KOPT-K1 (cell line): Measurements from ENCODE around the gene SFXN3.
"Not testable (repeated sequence)": the region's sequence is repeated elsewhere in the genome, so short reads cannot be mapped to it uniquely, and the experiment has no call there.

ENCODE experiments used
- H3K27ac ChIP-seq: fragments of 200-600 bp; sonication (generic); 2 replicates; pipeline ENCODE4 v1.5.1; 2016; ENCODE audit warnings: antibody characterized with exemption, mild to moderate bottlenecking, low read depth, low read length; ENCODE audit not compliant: poor library complexity, severe bottlenecking
- H3K36me3 ChIP-seq: fragments of 200-600 bp; sonication (generic); 2 replicates; pipeline ENCODE4 v1.5.1; 2017; ENCODE audit warnings: antibody characterized with exemption, mild to moderate bottlenecking, low read length, moderate library complexity; ENCODE audit not compliant: insufficient read depth
- H3K9me3 ChIP-seq: fragments of 200-600 bp; sonication (generic); 2 replicates; pipeline ENCODE4 v1.5.1; 2017; ENCODE audit warnings: antibody characterized with exemption, low read length, mild to moderate bottlenecking; ENCODE audit not compliant: insufficient read depth, poor library complexity, severe bottlenecking

SFXN3 gene

DNA sequence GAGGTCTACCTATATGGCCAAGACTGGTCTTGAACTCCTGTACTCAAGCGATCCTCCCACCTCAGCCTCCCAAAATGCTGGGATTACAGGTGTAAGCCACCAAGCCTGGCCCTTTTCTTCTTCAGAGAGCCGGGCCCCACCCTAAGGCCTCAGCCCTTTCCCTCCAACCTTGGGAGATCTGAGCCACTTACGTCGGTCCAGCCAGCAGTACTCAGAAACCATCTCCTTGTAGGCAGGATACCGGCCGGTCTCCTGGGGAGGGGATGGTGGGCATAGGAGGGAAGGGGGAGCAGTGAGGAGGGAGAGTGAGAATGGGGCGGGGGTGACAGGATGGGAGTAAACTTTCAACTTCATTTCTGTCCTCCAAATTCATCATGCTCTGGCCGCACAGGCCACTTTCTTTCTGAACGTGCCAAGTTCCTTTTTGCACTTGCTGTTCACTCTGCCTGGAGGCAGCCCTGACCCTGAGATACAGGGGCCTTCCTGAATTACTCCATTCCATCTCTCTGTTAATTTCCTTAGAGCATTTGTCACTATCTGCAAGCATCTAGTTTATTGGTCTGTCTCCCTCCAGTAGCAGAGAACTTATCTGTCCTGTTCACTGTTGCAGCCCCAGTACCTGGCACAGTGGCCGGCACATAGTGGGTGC is 10.5 kb upstream of the SFXN3 start:
- Histone ChIP-seq H3K27ac (no peak overlapping the region), H3K36me3 (no peaks in the 10 kb centered on the region), H3K9me3 (no peaks in the 10 kb centered on the region)

DNA sequence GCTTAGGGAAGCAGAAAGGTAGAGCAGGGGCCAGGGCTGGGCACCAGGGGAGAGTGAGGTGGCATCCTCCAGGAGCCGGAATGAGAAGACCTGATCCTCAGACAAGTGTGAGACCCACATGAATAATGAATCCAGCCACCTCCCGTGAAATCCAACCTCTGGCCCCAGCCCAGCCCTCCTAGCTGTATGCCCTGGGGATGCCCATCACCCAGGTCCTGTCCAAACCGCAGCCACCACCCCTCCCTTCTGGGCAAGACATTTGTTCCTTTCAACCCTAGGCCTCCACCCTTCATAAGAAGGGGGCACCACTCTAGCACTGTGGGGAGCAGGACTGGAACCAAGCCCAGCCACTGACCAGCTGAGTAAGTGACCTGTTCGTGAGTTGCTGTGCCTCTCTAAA is 9.8 kb upstream of the SFXN3 start:
- no peak overlapping the region for H3K27ac ChIP-seq
- no peaks in the 10 kb centered on the region for H3K36me3 ChIP-seq
- no peaks in the 10 kb centered on the region for H3K9me3 ChIP-seq

DNA sequence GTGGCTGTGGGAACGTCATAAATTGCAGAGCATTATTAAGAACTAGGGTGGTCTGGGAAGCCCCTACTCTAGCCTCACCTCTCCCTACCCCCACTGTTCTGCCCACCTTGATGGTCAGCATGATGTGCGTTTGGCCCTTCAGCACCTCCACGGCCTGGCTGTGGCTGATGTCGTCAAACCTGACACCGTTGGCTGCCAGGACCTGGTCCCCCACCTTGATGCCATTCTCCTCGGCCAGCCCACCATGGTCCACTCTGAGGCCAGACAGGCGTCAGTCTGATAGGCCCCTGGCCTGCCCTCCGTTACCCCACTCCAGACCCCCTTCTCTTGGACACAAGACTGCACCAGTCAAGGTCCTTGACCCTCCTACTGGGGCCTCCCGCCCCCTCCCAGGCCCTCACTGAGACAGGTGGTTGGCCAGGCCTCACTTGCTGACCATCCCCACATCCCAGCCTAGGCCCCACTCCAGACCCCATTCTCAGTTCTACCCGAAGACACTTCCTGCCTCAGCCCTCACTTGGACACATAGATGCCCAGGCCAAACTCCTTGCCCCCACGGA is 9.3 kb upstream of the SFXN3 start:
- H3K27ac ChIP-seq, result no peak overlapping the region
- H3K9me3 ChIP-seq, result no peaks in the 10 kb centered on the region
- H3K36me3 ChIP-seq, result no peaks in the 10 kb centered on the region

DNA sequence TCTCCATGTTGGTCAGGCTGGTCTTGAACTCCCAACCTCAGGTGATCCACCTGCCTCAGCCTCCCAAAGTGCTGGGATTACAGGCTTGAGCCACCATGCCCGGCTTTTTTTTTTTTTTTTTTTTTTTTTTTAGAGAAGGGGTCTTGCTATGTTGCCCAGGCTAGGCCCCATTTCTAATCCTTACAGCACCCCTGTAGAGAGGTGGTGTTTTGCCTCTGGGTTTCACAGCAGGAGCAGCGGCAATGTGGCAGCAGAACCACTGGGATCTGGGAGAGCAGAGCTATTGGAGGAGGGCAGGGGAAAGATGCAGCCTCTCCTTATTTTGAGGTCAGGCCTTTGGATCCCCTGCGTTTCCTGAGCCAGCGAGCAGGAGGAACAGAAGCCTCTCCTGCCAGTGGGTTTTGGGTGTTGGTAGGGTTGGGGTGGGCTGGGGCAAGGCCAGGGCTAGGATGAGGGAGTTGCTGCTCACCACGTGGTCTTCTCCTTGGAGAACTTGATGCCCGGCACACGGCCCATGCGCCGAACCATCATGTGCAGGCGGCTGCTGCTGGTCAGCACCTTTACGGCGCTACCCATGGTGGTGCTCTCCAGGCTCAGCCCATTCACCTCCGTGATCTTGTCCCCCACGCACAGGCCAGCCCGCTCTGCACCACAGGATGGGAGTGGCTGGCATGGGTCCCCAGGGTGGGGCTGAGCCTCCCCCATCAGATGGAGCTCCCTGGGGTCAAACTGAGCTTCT is 7.9 kb upstream of the SFXN3 start:
- Histone ChIP-seq H3K36me3 (no peaks in the 10 kb centered on the region), H3K9me3 (no peaks in the 10 kb centered on the region), H3K27ac (no peak overlapping the region)

DNA sequence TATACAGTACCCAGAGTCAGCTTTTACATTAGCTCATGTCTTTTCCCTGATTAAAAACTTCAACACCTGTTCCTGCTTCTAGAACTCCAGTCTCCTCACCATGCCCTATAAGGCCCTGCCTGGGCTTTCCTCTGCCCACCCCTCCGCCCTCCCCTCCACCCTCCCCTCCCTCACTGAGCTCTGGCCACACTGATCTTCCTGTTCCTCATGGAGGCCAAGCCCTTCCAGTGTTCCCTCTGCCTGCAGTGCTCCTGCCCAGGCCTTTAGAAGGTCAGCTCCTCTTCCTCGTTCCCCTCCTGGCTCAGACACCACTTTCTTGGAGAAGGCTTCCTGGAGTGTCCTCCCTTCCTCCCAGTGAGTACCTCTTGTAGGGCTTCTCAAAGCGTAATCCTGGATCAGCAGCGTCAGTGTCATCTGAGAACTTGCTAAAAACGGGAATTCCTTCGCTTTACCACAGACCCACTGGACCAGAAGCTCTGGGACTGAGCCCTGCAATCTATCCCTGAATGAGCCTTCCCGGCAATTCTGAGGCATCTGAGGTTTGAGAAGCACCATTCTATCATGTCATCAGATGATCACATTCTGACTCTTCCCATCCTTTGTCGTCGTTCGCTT is 3.8 kb upstream of the SFXN3 start:
- H3K36me3 ChIP-seq, result no peaks in the 10 kb centered on the region
- H3K27ac ChIP-seq, result no peak overlapping the region
- H3K9me3 ChIP-seq, result no peaks in the 10 kb centered on the region

DNA sequence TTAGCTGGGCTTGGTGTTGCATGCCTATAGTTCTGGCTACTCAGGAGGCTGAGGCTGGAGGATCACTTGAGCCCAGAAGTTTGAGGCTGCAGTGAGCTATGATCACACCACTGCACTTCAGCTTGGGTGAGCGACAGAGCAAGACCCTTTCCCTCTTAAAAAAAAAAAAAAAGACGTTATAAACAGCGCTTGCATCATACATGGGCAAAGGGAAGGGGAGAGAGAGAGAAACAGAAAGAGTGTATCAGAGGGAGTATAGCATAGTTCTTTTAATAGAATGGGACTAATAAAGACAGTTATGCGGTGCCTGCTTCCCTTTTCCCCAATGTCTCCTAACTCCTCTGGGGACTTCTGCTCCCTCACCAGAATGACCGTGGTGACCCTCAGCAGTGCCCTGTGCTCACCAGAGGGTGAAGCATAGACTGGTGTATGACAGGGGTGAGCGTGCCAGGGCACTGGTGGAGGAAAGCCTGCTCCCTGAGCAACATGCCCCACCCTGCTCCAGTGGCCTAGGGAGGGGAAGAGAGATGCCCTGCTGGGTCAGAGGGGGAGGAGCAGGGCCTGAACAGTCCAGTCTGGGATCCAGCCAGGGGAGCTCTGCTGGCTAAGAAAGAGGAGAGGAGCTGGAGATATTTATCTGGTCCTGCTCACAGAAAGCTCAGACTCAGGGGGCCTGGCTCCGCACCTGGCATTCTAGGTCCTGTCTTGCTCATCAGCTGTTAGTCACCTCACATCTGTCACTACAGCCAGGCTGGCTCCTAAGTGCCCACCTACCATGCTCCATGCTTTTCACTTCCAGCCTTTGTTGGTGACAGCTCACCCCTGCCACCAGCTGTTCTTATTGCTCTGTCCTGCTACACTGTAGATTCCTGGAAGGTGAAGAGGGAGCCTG is 2.3 kb upstream of the SFXN3 start:
- no peak overlapping the region for H3K27ac ChIP-seq
- H3K36me3 ChIP-seq, result no peaks in the 10 kb centered on the region
- H3K9me3 ChIP-seq, result no peaks in the 10 kb centered on the region

DNA sequence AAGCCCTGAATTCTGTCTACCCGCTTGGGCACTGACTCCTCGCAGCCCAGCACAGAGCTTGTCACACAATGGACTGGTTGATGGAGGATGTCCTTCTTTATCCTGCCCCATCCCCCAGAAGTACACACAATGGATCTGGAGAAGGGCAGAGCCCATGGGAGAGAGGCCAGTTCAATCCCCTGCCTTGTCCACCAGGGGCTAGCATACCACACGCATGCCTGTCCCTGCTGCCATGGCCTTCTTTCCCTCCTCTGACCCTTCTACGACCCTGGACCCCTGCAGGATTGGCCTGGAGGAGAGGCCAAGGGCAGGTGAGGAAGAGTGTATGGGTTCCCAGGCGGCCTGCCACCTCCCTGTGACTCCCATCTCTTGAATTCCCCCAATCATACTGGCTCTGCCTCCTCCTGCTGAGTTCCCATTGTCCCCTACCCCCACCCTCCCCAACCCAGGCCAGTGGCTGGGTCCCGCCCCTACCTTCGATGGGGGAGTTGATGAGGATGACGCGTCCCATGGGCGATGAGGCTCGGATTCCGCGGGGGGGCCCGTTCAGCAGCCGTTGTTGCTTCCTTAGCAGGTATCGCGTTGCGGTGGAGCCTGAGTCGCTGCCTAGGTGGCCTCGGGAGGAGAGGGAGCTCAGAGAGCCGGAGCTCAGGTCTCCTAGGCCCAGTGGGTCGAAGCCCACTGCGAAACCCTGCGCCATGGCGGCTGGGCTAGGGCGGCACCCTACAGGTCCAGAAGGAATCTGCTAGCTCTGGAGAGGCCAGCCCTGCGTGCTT is 1.3 kb upstream of the SFXN3 start:
- Histone ChIP-seq H3K27ac (no peak overlapping the region), H3K9me3 (no peaks in the 10 kb centered on the region), H3K36me3 (no peaks in the 10 kb centered on the region)

DNA sequence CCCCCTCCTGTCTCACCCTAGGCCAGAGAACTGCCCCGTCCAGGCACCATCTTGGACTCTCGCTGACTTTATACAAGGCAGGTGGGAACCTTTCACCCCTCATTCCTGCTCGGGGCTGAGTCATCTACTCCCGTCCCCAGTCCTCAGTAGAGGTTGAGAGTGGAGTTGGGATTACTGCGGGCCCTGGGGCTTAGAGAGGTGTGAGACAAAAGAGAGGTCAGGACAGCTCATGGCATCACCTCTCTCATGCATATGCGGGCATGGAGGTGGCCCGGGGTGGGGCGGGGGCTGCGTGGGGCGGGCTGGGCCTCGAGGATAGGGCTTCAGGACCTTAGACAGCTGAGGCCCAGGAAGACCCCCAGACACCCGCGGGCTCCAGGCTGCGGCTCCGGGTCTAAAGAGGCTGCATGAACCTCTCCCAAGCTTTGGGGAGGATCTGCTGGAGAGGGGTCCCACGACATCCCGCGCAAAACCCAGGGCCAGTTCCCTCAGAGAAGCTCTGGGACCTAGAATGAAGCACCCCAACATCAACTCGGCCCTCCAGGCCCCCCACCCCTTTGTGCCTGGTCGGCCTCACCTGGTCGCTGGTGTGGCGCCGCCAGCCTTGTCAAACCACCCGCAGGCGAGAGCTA is 422 bp upstream of the SFXN3 start:
- Histone ChIP-seq H3K36me3 (no peaks in the 10 kb centered on the region), H3K27ac (no peak overlapping the region), H3K9me3 (no peaks in the 10 kb centered on the region)

DNA sequence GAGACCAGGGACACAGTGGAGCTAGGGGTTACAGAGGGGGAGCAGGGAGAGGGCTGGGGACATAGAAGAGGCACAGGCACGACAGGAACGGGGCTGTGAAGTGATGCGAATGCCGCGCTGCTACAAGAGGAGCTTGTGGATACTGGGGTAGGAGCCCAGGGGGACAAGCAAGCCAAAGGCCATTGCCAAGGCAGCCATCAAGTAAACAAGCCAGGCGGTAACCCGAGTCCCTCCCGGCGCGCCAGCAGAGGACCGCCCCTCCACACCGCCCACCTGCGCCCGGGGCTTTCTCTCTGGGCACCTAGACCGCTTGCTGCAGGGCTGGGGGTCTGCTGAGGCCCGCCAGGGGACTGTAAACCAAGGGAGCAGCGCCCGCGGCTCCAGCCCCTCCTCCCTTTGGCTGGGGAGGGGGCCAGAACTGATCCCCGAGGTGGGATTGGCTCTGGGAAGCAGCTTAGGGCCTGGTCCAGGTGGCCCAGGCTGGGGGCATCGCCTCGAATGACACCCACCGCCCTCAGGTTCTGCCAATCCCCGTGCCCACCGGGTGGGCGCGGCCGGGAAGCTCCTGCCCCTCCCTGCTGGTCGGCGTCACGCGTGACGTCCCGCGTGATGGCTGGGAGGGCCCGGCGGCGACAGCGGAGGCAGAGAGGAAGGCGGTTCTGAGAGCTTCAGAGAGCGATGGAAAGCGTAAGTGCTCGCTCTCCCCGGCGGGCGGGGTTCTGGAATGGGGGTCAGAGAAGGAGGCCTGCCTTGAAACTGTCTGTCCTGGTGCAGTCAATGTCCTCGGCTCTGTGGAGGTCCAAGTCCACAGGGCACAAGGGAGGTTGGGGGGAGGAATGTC is 982 bp downstream of the SFXN3 start:
- Histone ChIP-seq H3K27ac (no peak overlapping the region), H3K36me3 (no peaks in the 10 kb centered on the region), H3K9me3 (no peaks in the 10 kb centered on the region)

DNA sequence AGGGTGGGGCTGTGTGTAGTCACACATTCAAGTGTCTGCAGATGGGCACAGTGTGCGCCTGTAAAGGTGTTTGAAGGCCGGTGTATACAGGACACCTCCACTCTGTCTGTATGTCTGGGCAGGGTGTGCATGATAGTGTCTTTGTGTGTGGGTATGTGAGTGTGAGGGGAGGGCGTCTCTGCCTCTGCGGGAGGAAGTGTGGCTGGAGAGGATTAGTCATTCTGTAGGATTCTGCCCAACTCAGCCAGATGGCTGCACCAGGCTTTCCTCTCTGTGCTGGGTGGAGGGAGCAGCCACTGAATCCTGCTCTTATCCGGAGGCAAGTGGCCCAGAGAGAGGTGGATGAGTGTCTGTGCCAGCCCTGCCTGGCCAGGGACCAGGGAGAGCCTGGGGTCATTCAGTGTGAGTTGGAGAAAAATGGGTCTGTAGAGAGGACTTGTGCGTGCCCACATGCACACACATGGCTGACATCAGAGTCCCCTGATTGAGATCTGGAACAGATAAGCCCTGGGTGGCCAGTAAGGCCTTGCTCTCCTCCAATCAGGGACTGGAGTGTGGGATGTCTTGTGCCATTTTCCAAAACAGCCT is 1.7 kb downstream of the SFXN3 start:
- Histone ChIP-seq H3K27ac (no peak overlapping the region), H3K9me3 (no peaks in the 10 kb centered on the region), H3K36me3 (no peaks in the 10 kb centered on the region)

DNA sequence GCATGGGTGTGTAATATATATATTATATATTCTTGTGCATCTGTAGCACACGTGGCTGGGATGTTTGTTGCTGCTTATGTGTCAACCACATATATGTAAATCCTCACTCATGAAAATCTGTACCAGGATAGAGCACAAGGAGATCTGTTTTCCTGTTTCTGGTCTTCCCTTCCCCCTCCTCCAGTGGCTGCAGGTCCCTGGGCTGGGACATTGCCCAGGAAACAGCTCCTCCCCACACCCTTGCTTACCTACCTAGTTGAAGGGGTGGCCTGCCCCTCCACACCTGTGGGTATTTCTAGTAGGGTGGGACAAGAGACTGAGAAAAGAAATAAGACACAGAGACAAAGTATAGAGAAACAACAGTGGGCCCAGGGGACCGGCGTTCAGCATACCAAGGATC is 2.2 kb downstream of the SFXN3 start:
- no peaks in the 10 kb centered on the region for H3K36me3 ChIP-seq
- H3K27ac ChIP-seq, result no peak overlapping the region
- no peaks in the 10 kb centered on the region for H3K9me3 ChIP-seq

DNA sequence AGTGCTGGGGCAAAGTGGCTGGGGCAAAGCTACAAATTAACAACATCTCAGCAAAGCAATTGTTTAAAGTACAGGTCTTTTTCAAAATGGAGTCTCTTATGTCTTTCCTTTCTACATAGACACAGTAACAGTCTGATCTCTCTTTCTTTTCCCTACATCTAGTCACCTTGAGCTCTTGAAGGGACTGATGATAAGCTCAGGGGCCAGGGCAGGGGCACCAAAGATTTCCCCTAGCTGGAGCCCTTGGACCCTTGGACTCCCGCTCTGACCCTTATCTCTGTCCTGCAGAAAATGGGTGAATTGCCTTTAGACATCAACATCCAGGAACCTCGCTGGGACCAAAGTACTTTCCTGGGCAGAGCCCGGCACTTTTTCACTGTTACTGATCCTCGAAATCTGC is 3.4 kb downstream of the SFXN3 start:
- not testable (repeated sequence) for H3K36me3 ChIP-seq, H3K27ac ChIP-seq, H3K9me3 ChIP-seq

DNA sequence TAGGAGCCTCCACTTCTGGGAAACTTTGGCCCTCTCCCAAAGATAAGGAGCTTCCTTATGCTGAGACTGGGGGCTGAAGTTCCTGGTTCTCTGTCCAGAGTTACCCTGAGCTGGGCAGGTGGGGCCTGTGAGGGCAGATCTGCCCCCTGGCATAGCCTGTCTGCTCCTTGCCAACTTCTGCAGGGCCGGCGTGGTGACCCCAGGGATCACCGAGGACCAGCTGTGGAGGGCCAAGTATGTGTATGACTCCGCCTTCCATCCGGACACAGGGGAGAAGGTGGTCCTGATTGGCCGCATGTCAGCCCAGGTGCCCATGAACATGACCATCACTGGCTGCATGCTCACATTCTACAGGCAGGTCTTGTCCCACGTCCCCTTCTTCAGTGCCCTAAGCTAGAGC is 4.3 kb downstream of the SFXN3 start:
- H3K27ac ChIP-seq, result no peak overlapping the region
- H3K9me3 ChIP-seq, result no peaks in the 10 kb centered on the region
- no peaks in the 10 kb centered on the region for H3K36me3 ChIP-seq
